Measurements from ENCODE around the gene C4orf50.

- TF ChIP-seq, protein P1, sequence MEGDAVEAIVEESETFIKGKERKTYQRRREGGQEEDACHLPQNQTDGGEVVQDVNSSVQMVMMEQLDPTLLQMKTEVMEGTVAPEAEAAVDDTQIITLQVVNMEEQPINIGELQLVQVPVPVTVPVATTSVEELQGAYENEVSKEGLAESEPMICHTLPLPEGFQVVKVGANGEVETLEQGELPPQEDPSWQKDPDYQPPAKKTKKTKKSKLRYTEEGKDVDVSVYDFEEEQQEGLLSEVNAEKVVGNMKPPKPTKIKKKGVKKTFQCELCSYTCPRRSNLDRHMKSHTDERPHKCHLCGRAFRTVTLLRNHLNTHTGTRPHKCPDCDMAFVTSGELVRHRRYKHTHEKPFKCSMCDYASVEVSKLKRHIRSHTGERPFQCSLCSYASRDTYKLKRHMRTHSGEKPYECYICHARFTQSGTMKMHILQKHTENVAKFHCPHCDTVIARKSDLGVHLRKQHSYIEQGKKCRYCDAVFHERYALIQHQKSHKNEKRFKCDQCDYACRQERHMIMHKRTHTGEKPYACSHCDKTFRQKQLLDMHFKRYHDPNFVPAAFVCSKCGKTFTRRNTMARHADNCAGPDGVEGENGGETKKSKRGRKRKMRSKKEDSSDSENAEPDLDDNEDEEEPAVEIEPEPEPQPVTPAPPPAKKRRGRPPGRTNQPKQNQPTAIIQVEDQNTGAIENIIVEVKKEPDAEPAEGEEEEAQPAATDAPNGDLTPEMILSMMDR (IDR thresholded peaks at IDR 0.05): no peak
- no peak for TF ChIP-seq POLR2A (IDR thresholded peaks at IDR 0.05)
- TF ChIP-seq POLR2AphosphoS5 (IDR thresholded peaks at IDR 0.05): no peak
- no peak for TF ChIP-seq EP300 (IDR thresholded peaks at IDR 0.05)
These were observed 99.2 kb downstream of the C4orf50 start for GRCh38 chr4:5919044-5919443.

Measured in sigmoid colon (tissue), 4 donors.